Measurements from ENCODE around the gene CORO2B. TPM values are rescaled to one million over a fixed set of nuclear protein-coding genes. Genes with fewer than 3 reads are reported as not detected.

The CORO2B gene
- total and polyA plus RNA-seq, 2 of the 4 experiments (the other 2 are of a cell fraction): 9.3 to 39.3 TPM

DNA sequence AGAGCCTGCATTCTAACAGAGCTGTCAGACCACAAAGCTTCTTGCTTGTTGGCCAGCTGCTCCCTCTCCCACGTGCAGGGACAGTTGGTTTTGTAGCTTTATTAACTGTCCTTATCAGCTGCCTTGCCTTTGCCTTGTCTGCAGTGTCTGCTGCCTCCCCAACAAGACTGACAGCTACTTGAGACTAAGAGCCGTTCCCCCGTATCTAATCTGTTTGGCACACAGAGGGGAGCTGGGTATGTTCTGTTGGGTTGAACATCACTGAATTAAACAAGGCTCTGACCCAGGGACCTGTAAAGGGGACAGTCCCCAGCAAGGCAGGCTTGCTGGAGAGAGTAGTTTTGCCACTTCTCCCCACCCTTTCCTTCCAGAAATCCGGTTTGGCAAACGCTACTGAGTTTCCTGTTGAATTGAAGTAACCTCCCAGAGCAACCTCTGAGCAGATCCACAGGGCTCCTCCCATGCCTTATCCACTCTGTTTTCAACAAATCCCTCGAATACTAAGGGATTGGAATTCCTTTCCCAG lies 125.8 kb downstream of the CORO2B start:
- no peak overlapping the region for H3K56ac ChIP-seq (ENCODE audit: extremely low read depth, insufficient read depth, low read length)
- H3K14ac ChIP-seq (replicated peaks; ENCODE audit: low read depth, low read length): no peak overlapping the region
- no peak overlapping the region for H3K4me2 ChIP-seq (ENCODE audit: low read depth, low read length)
- in situ Hi-C loops (cut with MboI; ENCODE audit: low sequenced_read_pairs): no loop called here
- no peak overlapping the region for H3K9ac ChIP-seq (ENCODE audit: low read depth, low read length)
- no peak overlapping the region for H4K8ac ChIP-seq (ENCODE audit: low read depth in 2 of 2, low read length in 2 of 2)
- H3K4me1 ChIP-seq (ENCODE audit: control insufficient read depth, insufficient read depth, low read length): peaks cover 6% of the 10 kb centered on the region
- H4K20me1 ChIP-seq (ENCODE audit: insufficient read depth, low read length): no peaks in the 10 kb centered on the region
- no peak overlapping the region for H2BK20ac ChIP-seq (ENCODE audit: low read depth, low read length)
- no TSS peak for BruUV-seq (replicated peaks)
- ChIA-PET CTCF (no interaction called here), POLR2A (ENCODE audit: unreplicated experiment) (no interaction called here)
- no peaks in the 10 kb centered on the region for H3K9me3 ChIP-seq (ENCODE audit: control insufficient read depth, insufficient read depth, low read length)
- H2AFZ ChIP-seq (replicated peaks; ENCODE audit: low read length, poor library complexity): no peak overlapping the region
- H2BK5ac ChIP-seq (ENCODE audit: low read depth, low read length, poor library complexity, severe bottlenecking): no peak overlapping the region
- H3K27ac ChIP-seq (ENCODE audit: insufficient read depth, low read length): no peak overlapping the region
- H3K27me3 ChIP-seq (ENCODE audit: control insufficient read depth, insufficient read depth, low read length): no peaks in the 10 kb centered on the region
- H2BK120ac ChIP-seq (ENCODE audit: low read depth, low read length): no peak overlapping the region
- no CpG with 5 or more reads among the region's 6 CpGs for WGBS, 2 experiments (ENCODE audit: extremely low coverage in 2 of 2, insufficient read length in 1 of 2)
- H3K36me3 ChIP-seq (ENCODE audit: control insufficient read depth, insufficient read depth, low read length): no peaks in the 10 kb centered on the region; the same call in none of the 2 replicates
- H3K4ac ChIP-seq (ENCODE audit: low read depth, low read length): no peak overlapping the region
- no peak overlapping the region for H4K91ac ChIP-seq (ENCODE audit: insufficient read depth, low read depth, low read length)
- TF ChIP-seq, protein P1, sequence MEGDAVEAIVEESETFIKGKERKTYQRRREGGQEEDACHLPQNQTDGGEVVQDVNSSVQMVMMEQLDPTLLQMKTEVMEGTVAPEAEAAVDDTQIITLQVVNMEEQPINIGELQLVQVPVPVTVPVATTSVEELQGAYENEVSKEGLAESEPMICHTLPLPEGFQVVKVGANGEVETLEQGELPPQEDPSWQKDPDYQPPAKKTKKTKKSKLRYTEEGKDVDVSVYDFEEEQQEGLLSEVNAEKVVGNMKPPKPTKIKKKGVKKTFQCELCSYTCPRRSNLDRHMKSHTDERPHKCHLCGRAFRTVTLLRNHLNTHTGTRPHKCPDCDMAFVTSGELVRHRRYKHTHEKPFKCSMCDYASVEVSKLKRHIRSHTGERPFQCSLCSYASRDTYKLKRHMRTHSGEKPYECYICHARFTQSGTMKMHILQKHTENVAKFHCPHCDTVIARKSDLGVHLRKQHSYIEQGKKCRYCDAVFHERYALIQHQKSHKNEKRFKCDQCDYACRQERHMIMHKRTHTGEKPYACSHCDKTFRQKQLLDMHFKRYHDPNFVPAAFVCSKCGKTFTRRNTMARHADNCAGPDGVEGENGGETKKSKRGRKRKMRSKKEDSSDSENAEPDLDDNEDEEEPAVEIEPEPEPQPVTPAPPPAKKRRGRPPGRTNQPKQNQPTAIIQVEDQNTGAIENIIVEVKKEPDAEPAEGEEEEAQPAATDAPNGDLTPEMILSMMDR (conservative IDR thresholded peaks at IDR 0.05; ENCODE audit: low read depth, low read length): no peak
- DNase-seq (peak; percentile 20), ATAC-seq (ENCODE audit: low read depth) (peak; percentile 60)
- dilution Hi-C loops (cut with HindIII; ENCODE audit: low sequenced_read_pairs, unreplicated experiment): no loop called here
- H3K18ac ChIP-seq (ENCODE audit: low read depth, low read length): no peak overlapping the region
- H3K9me1 ChIP-seq (ENCODE audit: insufficient read depth, low read length): no peaks in the 10 kb centered on the region; the same call in none of the 2 replicates
- H2AK5ac ChIP-seq (ENCODE audit: low read depth, low read length): no peak overlapping the region
- H3K4me3 ChIP-seq (ENCODE audit: insufficient read depth, low read depth, low read length): no peak overlapping the region
- no peak overlapping the region for H3K23ac ChIP-seq (ENCODE audit: low read depth, low read length)
- no peak overlapping the region for H4K5ac ChIP-seq (ENCODE audit: low read depth, low read length)
- H3K79me1 ChIP-seq (ENCODE audit: low read depth in 1 of 2, low read length in 2 of 2): no peaks in the 10 kb centered on the region
- no peak overlapping the region for H2BK15ac ChIP-seq (ENCODE audit: low read depth, low read length)
- H2AK9ac ChIP-seq (replicated peaks; ENCODE audit: low read depth, low read length, poor library complexity): no peak overlapping the region
- intact Hi-C loops (cut with micrococcal nuclease): no loop called here
